ENCODE results near the gene GALK1.

GALK1 gene

DNA sequence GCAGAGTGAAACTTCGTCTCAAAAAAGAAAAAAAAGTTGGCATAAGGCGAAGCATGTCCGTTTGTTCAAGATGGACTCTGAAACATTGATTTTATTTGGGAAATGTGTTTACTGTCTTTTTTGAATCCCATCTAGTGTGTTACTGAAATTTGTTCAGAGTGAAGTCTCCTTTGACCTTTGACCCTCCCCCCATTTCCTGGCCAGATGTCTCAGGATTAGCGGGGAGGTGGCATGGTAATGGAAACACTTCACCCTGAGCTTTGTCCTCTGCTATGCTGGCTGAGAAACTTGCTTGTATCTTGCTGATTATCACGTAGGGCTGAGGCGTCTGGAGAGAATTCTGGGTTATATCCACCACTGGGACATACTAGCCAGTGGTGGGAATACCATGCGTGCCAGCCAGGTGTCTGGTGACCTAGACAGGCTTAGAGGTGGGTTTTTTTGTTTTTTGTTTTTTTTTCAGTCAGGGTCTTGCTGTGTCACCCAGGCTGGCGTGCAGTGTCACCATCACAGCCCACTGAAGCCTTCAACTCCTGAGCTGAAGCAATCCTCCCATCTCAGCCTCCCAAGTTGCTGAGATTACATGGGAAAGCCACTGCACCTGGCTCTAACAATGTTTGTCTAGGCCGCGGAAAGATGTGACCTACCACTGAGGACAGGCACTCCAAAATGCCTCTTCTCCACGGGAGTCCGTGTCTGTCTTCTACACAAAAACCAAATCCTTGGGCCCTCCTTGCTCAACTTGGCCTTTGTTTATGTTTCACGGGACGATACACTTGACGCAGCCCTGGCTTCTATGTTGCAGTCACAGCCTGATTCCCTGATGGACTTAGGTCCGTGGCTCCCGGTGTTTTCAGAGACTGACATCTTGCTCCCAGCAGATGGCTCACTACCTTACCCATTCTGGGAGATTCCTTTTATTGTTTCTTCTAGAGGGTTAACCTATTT is 6.6 kb upstream of the GALK1 start:
- no CpG with 5 or more reads among the region's 17 CpGs for WGBS (ENCODE audit: extremely low coverage, insufficient coverage, low lambda C conversion rate)

DNA sequence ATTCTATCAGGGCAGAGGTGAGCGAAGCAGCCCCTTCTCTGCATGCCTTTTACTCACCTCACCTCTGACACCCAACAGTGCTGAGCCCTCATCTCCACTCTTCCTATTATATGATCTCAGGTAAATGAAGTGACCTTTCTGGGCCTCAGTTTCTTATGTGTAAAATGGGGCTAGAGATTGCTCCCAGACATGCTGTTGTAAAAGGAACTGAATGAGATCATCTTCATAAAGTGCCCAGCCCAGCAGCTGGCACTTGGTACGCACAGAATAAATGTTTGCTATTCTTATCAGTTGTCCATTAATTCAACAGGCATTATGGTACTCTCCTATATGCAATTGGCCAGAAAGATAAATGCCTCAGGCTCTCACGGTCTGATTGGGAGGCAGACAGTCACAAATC is 4.5 kb upstream of the GALK1 start:
- Histone ChIP-seq H3K4ac (ENCODE audit: low read depth, low read length) (no peak overlapping the region), H3K79me2 (ENCODE audit: control insufficient read depth, insufficient read depth, low read length) (no peaks in the 10 kb centered on the region), H4K5ac (ENCODE audit: low read length) (no peak overlapping the region), H3K56ac (ENCODE audit: low read length) (no peak overlapping the region), H3K27me3 (ENCODE audit: insufficient read depth, low read length, poor library complexity) (no peaks in the 10 kb centered on the region), H2BK5ac (ENCODE audit: low read length) (no peak overlapping the region), H3K27ac (ENCODE audit: low read depth, low read length) (no peak overlapping the region), H3K18ac (ENCODE audit: low read length) (no peak overlapping the region), H3K4me3 (ENCODE audit: low read length) (no peak overlapping the region), H3K4me1 (ENCODE audit: control insufficient read depth, low read depth, low read length) (no peaks in the 10 kb centered on the region), H2BK120ac (ENCODE audit: low read depth, low read length) (no peak overlapping the region), H2BK15ac (replicated peaks; ENCODE audit: low read depth) (no peak overlapping the region), H3K79me1 (ENCODE audit: low read length) (no peaks in the 10 kb centered on the region), H3K23ac (ENCODE audit: low read length) (no peak overlapping the region), H2AK5ac (ENCODE audit: low read length) (no peak overlapping the region), H3K4me2 (ENCODE audit: low read length) (no peak overlapping the region), H4K8ac (ENCODE audit: low read depth, low read length) (no peak overlapping the region), H3K36me3 (ENCODE audit: control insufficient read depth, insufficient read depth, low read length) (no peaks in the 10 kb centered on the region), H3K9ac (ENCODE audit: low read length) (no peak overlapping the region)
- WGBS (ENCODE audit: extremely low coverage, insufficient coverage, low lambda C conversion rate), result no CpG with 5 or more reads among the region's 3 CpGs
- no peak for DNase-seq

More for the DNA sequence above, 6.6 kb upstream of the GALK1 start:
- H3K79me1 ChIP-seq (ENCODE audit: low read length), result peaks cover 1% of the 10 kb centered on the region
- H3K4ac ChIP-seq (ENCODE audit: low read depth, low read length), result no peak overlapping the region
- no peak overlapping the region for H3K23ac ChIP-seq (ENCODE audit: low read length)
- no peak overlapping the region for H3K56ac ChIP-seq (ENCODE audit: low read length)
- no peak overlapping the region for H4K5ac ChIP-seq (ENCODE audit: low read length)
- H2BK15ac ChIP-seq (replicated peaks; ENCODE audit: low read depth), result no peak overlapping the region
- H2BK120ac ChIP-seq (ENCODE audit: low read depth, low read length), result no peak overlapping the region
- no peak overlapping the region for H3K18ac ChIP-seq (ENCODE audit: low read length)
- H3K4me3 ChIP-seq (ENCODE audit: low read length), result no peak overlapping the region
- peaks cover 2% of the 10 kb centered on the region for H3K36me3 ChIP-seq (ENCODE audit: control insufficient read depth, insufficient read depth, low read length)
- no peak overlapping the region for H4K8ac ChIP-seq (ENCODE audit: low read depth, low read length)
- no peaks in the 10 kb centered on the region for H3K79me2 ChIP-seq (ENCODE audit: control insufficient read depth, insufficient read depth, low read length)
- H2AK5ac ChIP-seq (ENCODE audit: low read length), result no peak overlapping the region
- no peak overlapping the region for H3K4me2 ChIP-seq (ENCODE audit: low read length)
- no peak overlapping the region for H2BK5ac ChIP-seq (ENCODE audit: low read length)
- no peak overlapping the region for H3K27ac ChIP-seq (ENCODE audit: low read depth, low read length)
- no peaks in the 10 kb centered on the region for H3K4me1 ChIP-seq (ENCODE audit: control insufficient read depth, low read depth, low read length)
- no peaks in the 10 kb centered on the region for H3K27me3 ChIP-seq (ENCODE audit: insufficient read depth, low read length, poor library complexity)
- no peak for DNase-seq
- no peak overlapping the region for H3K9ac ChIP-seq (ENCODE audit: low read length)

DNA sequence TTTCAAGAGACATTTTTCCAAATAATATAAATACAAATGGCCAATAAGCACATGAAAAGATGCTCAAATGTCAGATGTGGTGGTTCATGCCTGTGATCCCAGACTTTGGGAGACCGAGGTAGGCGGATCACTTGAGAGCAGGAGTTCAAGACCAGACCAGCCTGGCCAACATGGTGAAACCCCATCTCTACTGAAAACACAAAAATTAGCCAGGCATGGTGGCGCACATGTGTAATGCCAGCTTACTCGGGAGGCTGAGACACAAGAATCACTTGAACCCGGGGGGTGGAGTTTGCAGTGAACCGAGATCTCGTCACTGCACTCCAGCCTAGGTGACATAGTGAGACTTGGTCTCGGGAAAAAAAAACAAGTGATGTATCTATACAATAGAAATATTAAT is 2.9 kb upstream of the GALK1 start:
- H3K23ac ChIP-seq (ENCODE audit: low read length), result no peak overlapping the region
- H3K79me1 ChIP-seq (ENCODE audit: low read length), result no peaks in the 10 kb centered on the region
- H3K4me1 ChIP-seq (ENCODE audit: control insufficient read depth, low read depth, low read length), result peaks cover 7% of the 10 kb centered on the region
- no peak overlapping the region for H3K4ac ChIP-seq (ENCODE audit: low read depth, low read length)
- H3K18ac ChIP-seq (ENCODE audit: low read length), result no peak overlapping the region
- H3K27ac ChIP-seq (ENCODE audit: low read depth, low read length), result no peak overlapping the region
- H4K5ac ChIP-seq (ENCODE audit: low read length), result no peak overlapping the region
- H2AK5ac ChIP-seq (ENCODE audit: low read length), result no peak overlapping the region
- no peak overlapping the region for H3K9ac ChIP-seq (ENCODE audit: low read length)
- no peaks in the 10 kb centered on the region for H3K79me2 ChIP-seq (ENCODE audit: control insufficient read depth, insufficient read depth, low read length)
- WGBS (ENCODE audit: extremely low coverage, insufficient coverage, low lambda C conversion rate), result no CpG with 5 or more reads among the region's 8 CpGs
- no peak overlapping the region for H3K4me2 ChIP-seq (ENCODE audit: low read length)
- no peak overlapping the region for H2BK15ac ChIP-seq (replicated peaks; ENCODE audit: low read depth)
- no peak overlapping the region for H3K4me3 ChIP-seq (ENCODE audit: low read length)
- H4K8ac ChIP-seq (ENCODE audit: low read depth, low read length), result no peak overlapping the region
- no peaks in the 10 kb centered on the region for H3K27me3 ChIP-seq (ENCODE audit: insufficient read depth, low read length, poor library complexity)
- no peak overlapping the region for H2BK120ac ChIP-seq (ENCODE audit: low read depth, low read length)
- no peak for DNase-seq
- H2BK5ac ChIP-seq (ENCODE audit: low read length), result no peak overlapping the region
- H3K56ac ChIP-seq (ENCODE audit: low read length), result no peak overlapping the region
- H3K36me3 ChIP-seq (ENCODE audit: control insufficient read depth, insufficient read depth, low read length), result no peaks in the 10 kb centered on the region

DNA sequence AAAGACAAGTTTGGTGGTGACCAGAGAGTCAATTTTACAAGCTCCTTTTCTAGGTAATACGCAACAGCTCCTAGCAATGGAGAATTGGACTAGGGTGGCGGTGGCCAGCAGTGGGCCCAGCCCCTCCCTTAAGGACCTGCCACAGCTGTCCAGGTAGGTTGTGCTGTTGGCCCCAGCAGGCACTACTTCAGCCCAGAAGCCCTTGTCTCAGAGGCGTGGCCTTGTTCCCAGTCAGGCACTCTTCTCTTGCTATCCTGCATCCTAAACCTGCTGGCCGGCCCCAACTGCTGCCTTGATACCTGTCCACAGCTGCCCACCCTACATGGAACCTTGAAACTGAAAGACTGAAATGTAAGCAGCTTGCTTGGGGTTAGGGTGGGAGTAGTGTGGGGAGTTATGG is 989 bp upstream of the GALK1 start:
- Histone ChIP-seq H3K79me2 (ENCODE audit: control insufficient read depth, insufficient read depth, low read length) (no peaks in the 10 kb centered on the region), H3K4ac (ENCODE audit: low read depth, low read length) (no peak overlapping the region), H4K8ac (ENCODE audit: low read depth, low read length) (no peak overlapping the region), H3K36me3 (ENCODE audit: control insufficient read depth, insufficient read depth, low read length) (no peaks in the 10 kb centered on the region), H2BK5ac (ENCODE audit: low read length) (no peak overlapping the region), H3K56ac (ENCODE audit: low read length) (no peak overlapping the region), H2BK15ac (replicated peaks; ENCODE audit: low read depth) (no peak overlapping the region), H3K4me1 (ENCODE audit: control insufficient read depth, low read depth, low read length) (peaks cover 7% of the 10 kb centered on the region), H3K23ac (ENCODE audit: low read length) (no peak overlapping the region), H3K4me3 (ENCODE audit: low read length) (no peak overlapping the region), H3K9ac (ENCODE audit: low read length) (no peak overlapping the region), H2AK5ac (ENCODE audit: low read length) (no peak overlapping the region), H3K27me3 (ENCODE audit: insufficient read depth, low read length, poor library complexity) (no peaks in the 10 kb centered on the region), H3K27ac (ENCODE audit: low read depth, low read length) (no peak overlapping the region), H3K4me2 (ENCODE audit: low read length) (no peak overlapping the region), H2BK120ac (ENCODE audit: low read depth, low read length) (no peak overlapping the region), H3K79me1 (ENCODE audit: low read length) (no peaks in the 10 kb centered on the region), H4K5ac (ENCODE audit: low read length) (no peak overlapping the region), H3K18ac (ENCODE audit: low read length) (no peak overlapping the region)
- WGBS (ENCODE audit: extremely low coverage, insufficient coverage, low lambda C conversion rate), result no CpG with 5 or more reads among the region's 4 CpGs
- DNase-seq, result no peak

DNA sequence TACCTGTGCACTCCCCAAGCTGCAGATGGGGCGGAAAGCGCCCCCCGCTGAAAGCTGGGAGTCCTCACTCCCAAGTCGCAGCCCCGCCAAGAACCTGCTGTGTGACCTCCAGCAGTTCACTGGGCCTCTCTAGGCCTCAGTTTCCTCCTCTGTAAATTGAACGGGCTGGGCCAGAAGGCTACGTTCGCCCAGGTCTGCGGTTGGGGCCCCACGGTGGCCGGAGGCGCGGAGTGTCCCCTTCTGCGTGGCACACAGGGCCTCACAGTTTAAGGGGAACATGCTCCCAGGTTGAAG is 628 bp downstream of the GALK1 start:
- H3K56ac ChIP-seq (ENCODE audit: low read length), result peak overlapping the region; percentile 89
- H3K4me2 ChIP-seq (ENCODE audit: low read length), result peak overlapping the region; percentile 81
- no peak overlapping the region for H2AK5ac ChIP-seq (ENCODE audit: low read length)
- H4K8ac ChIP-seq (ENCODE audit: low read depth, low read length), result no peak overlapping the region
- H3K79me1 ChIP-seq (ENCODE audit: low read length), result no peaks in the 10 kb centered on the region
- peak overlapping the region; percentile 17 for H3K4ac ChIP-seq (ENCODE audit: low read depth, low read length)
- H3K23ac ChIP-seq (ENCODE audit: low read length), result peak overlapping the region; percentile 48
- H3K79me2 ChIP-seq (ENCODE audit: control insufficient read depth, insufficient read depth, low read length), result no peaks in the 10 kb centered on the region
- H3K27ac ChIP-seq (ENCODE audit: low read depth, low read length), result no peak overlapping the region
- H4K5ac ChIP-seq (ENCODE audit: low read length), result no peak overlapping the region
- H2BK15ac ChIP-seq (replicated peaks; ENCODE audit: low read depth), result no peak overlapping the region
- H3K27me3 ChIP-seq (ENCODE audit: insufficient read depth, low read length, poor library complexity), result no peaks in the 10 kb centered on the region
- no peak overlapping the region for H2BK5ac ChIP-seq (ENCODE audit: low read length)
- peak overlapping the region; percentile 78 for H3K9ac ChIP-seq (ENCODE audit: low read length)
- no peak for DNase-seq
- H3K4me3 ChIP-seq (ENCODE audit: low read length), result peak overlapping the region; percentile 56
- no peak overlapping the region for H2BK120ac ChIP-seq (ENCODE audit: low read depth, low read length)
- H3K4me1 ChIP-seq (ENCODE audit: control insufficient read depth, low read depth, low read length), result peaks cover 7% of the 10 kb centered on the region
- no CpG with 5 or more reads among the region's 14 CpGs for WGBS (ENCODE audit: extremely low coverage, insufficient coverage, low lambda C conversion rate)
- H3K36me3 ChIP-seq (ENCODE audit: control insufficient read depth, insufficient read depth, low read length), result no peaks in the 10 kb centered on the region
- no peak overlapping the region for H3K18ac ChIP-seq (ENCODE audit: low read length)

All from mesendoderm (in vitro differentiated cells).